GM21528 (cell line): ENCODE data around the gene DMBX1.

Experiments used
- ATAC-seq: cut with Tn5 transposase; IDR thresholded peaks from one replicate; pipeline ENCODE4 v1.9.1; 2021; ENCODE audit warnings: mild to moderate bottlenecking, moderate library complexity; ENCODE audit not compliant: unreplicated experiment, low FRiP score

The DMBX1 gene

GRCh38 chr1:46489638-46490405, at the start of gene DMBX1:
Gene DMBX1, plus strand, starts transcription at chr1:46489836. Its CDS starts 17,175 bp downstream, at chr1:46507011.
- no peak for ATAC-seq

- ATAC-seq: no peak
Measured at GRCh38 chr1:46440478-46440877, 49.2 kb upstream of the DMBX1 start.

- peak; percentile 78 for ATAC-seq
Measured at GRCh38 chr1:46442317-46443161, 47.1 kb upstream of the DMBX1 start.

- ATAC-seq: no peak
Measured at GRCh38 chr1:46444466-46444865, 45.2 kb upstream of the DMBX1 start.

- no peak for ATAC-seq
Measured at GRCh38 chr1:46445773-46446256, 43.8 kb upstream of the DMBX1 start.

GRCh38 chr1:46446646-46447498, 42.8 kb upstream of the DMBX1 start:
- no peak for ATAC-seq

- no peak for ATAC-seq
Measured at GRCh38 chr1:46447499-46448108, 42.0 kb upstream of the DMBX1 start.

GRCh38 chr1:46448109-46448911, 41.3 kb upstream of the DMBX1 start:
- no peak for ATAC-seq

GRCh38 chr1:46449223-46450159, 40.1 kb upstream of the DMBX1 start:
- ATAC-seq: no peak

GRCh38 chr1:46450160-46450517, 39.5 kb upstream of the DMBX1 start:
- ATAC-seq: no peak

- ATAC-seq: no peak
Measured at GRCh38 chr1:46451948-46452930, 37.4 kb upstream of the DMBX1 start.

GRCh38 chr1:46452931-46453325, 36.7 kb upstream of the DMBX1 start:
- no peak for ATAC-seq

GRCh38 chr1:46453449-46453848, 36.2 kb upstream of the DMBX1 start:
- ATAC-seq: no peak

GRCh38 chr1:46455951-46456350, 33.7 kb upstream of the DMBX1 start:
- no peak for ATAC-seq

GRCh38 chr1:46456411-46456963, 33.1 kb upstream of the DMBX1 start:
- ATAC-seq: no peak

GRCh38 chr1:46457178-46457577, 32.5 kb upstream of the DMBX1 start:
- no peak for ATAC-seq

GRCh38 chr1:46458190-46458589, 31.4 kb upstream of the DMBX1 start:
- no peak for ATAC-seq
